ENCODE measurements around the gene PAK1IP1. TPM values are rescaled to one million over a fixed set of nuclear protein-coding genes. Genes with fewer than 3 reads are reported as not detected.

PAK1IP1 gene
- total and polyA plus RNA-seq, 2 donors (not counting 3 experiments of a cell fraction or from before 2014, with no cell fraction given): 10.6 to 20.6 TPM

- H2AFZ ChIP-seq (ENCODE audit: low read depth, low read length): no peak overlapping the region
- no peak overlapping the region for H3K4me3 ChIP-seq (replicated peaks in 1 of 3; ENCODE audit: insufficient read depth in 1 of 3, low read depth in 1 of 3, low read length in 3 of 3)
- no peak for TF ChIP-seq JUN (IDR thresholded peaks at IDR 0.05; ENCODE audit: borderline replicate concordance, insufficient read depth, insufficient read length, low read depth)
- TF ChIP-seq FOS (IDR thresholded peaks at IDR 0.05; ENCODE audit: borderline replicate concordance, insufficient read depth, low read length): no peak
- intact Hi-C loops (cut with micrococcal nuclease): no loop called here
- H3K4me2 ChIP-seq (ENCODE audit: insufficient read depth, low read length): no peak overlapping the region
- H3K9ac ChIP-seq (replicated peaks; ENCODE audit: extremely low read depth, insufficient read depth, low read length): no peak overlapping the region
- H3K9me3 ChIP-seq (replicated peaks; ENCODE audit: control insufficient read depth, insufficient read depth, low read length): no peaks in the 10 kb centered on the region
- no TSS peak for BruUV-seq (replicated peaks)
- no peaks in the 10 kb centered on the region for H3K4me1 ChIP-seq (ENCODE audit: control insufficient read depth, extremely low read depth, insufficient read depth, low read length)
- POLR2A ChIA-PET: no interaction called here
- CTCF ChIA-PET: interaction anchor here (1.1 kb wide), 1 partner anchor 10 kb away, joined by 3 read pairs; the partner anchor contains the start of gene PAK1IP1
- H3K9me1 ChIP-seq (replicated peaks; ENCODE audit: control insufficient read depth, extremely low read depth, insufficient read depth, low read length): no peaks in the 10 kb centered on the region
- DNase-seq (ENCODE audit: low read depth, low spot score) (no peak), FAIRE-seq (no peak)
- H3K36me3 ChIP-seq (ENCODE audit: control insufficient read depth in 2 of 2, extremely low read depth in 1 of 2, insufficient read depth in 2 of 2, low read length in 2 of 2): no peaks in the 10 kb centered on the region
- dilution Hi-C loops (cut with MboI; ENCODE audit: extremely low pct_ligation_motif_present, low sequenced_read_pairs): no loop called here
- H3K27ac ChIP-seq (ENCODE audit: insufficient read depth, low read depth, low read length): no peak overlapping the region
- H3K27me3 ChIP-seq (ENCODE audit: control insufficient read depth in 2 of 2, insufficient read depth in 2 of 2, low read length in 2 of 2): peaks cover 6 to 22% of the 10 kb centered on the region in 2 experiments
- H4K20me1 ChIP-seq (replicated peaks; ENCODE audit: control insufficient read depth, extremely low read depth, insufficient read depth, low read length): no peaks in the 10 kb centered on the region
- no peaks in the 10 kb centered on the region for H3K79me2 ChIP-seq (ENCODE audit: control insufficient read depth, insufficient read depth, low read length)
These were observed 9.5 kb upstream of the PAK1IP1 start for GRCh38 chr6:10685092-10685915.

GRCh38 chr6:10686901-10687300 is 7.9 kb upstream of the PAK1IP1 start:
- Histone ChIP-seq H3K9me3 (replicated peaks; ENCODE audit: control insufficient read depth, insufficient read depth, low read length) (no peaks in the 10 kb centered on the region), H3K4me2 (ENCODE audit: insufficient read depth, low read length) (no peak overlapping the region), H3K36me3 (ENCODE audit: control insufficient read depth in 2 of 2, extremely low read depth in 1 of 2, insufficient read depth in 2 of 2, low read length in 2 of 2) (no peaks in the 10 kb centered on the region), H3K27ac (ENCODE audit: insufficient read depth, low read depth, low read length) (no peak overlapping the region), H3K9ac (replicated peaks; ENCODE audit: extremely low read depth, insufficient read depth, low read length) (no peak overlapping the region), H3K79me2 (ENCODE audit: control insufficient read depth, insufficient read depth, low read length) (no peaks in the 10 kb centered on the region), H3K27me3 (ENCODE audit: control insufficient read depth in 2 of 2, insufficient read depth in 2 of 2, low read length in 2 of 2) (peaks cover 6 to 22% of the 10 kb centered on the region in 2 experiments), H3K9me1 (replicated peaks; ENCODE audit: control insufficient read depth, extremely low read depth, insufficient read depth, low read length) (no peaks in the 10 kb centered on the region), H4K20me1 (replicated peaks; ENCODE audit: control insufficient read depth, extremely low read depth, insufficient read depth, low read length) (no peaks in the 10 kb centered on the region), H3K4me3 (replicated peaks in 1 of 3; ENCODE audit: insufficient read depth in 1 of 3, low read depth in 1 of 3, low read length in 3 of 3) (no peak overlapping the region), H3K4me1 (ENCODE audit: control insufficient read depth, extremely low read depth, insufficient read depth, low read length) (no peaks in the 10 kb centered on the region), H2AFZ (ENCODE audit: low read depth, low read length) (no peak overlapping the region)
- ChIA-PET POLR2A (no interaction called here), CTCF (interaction anchor here (0.8 to 1.1 kb wide), 2 partner anchors 8 to 212 kb away, joined by 3 read pairs; partner anchors contain the start of gene PAK1IP1)
- TF ChIP-seq CTCF (IDR thresholded peaks at IDR 0.05; ENCODE audit: extremely low read depth in 1 of 2, insufficient read depth in 1 of 2, low read depth in 1 of 2, low read length in 2 of 2) (no peak), POLR2A (IDR thresholded peaks at IDR 0.05; ENCODE audit: low read depth, low read length) (no peak), JUN (IDR thresholded peaks at IDR 0.05; ENCODE audit: borderline replicate concordance, insufficient read depth, insufficient read length, low read depth) (no peak), GATA2 (IDR thresholded peaks at IDR 0.05; ENCODE audit: insufficient read depth, insufficient read length, low read depth, low read length) (no peak), MAX (IDR thresholded peaks at IDR 0.05; ENCODE audit: insufficient read depth, insufficient read length) (no peak), POLR2AphosphoS5 (IDR thresholded peaks at IDR 0.05; ENCODE audit: insufficient read depth, low read depth, low read length) (no peak), EZH2 (IDR thresholded peaks at IDR 0.05; ENCODE audit: borderline replicate concordance, low read depth, low read length, severe bottlenecking) (no peak), FOS (IDR thresholded peaks at IDR 0.05; ENCODE audit: borderline replicate concordance, insufficient read depth, low read length) (no peak), MYC (IDR thresholded peaks at IDR 0.05; ENCODE audit: low read depth, low read length) (no peak)
- intact Hi-C loops (cut with micrococcal nuclease): no loop called here
- dilution Hi-C loops (cut with MboI; ENCODE audit: extremely low pct_ligation_motif_present, low sequenced_read_pairs): no loop called here
- no peak for FAIRE-seq
- no peak for DNase-seq (ENCODE audit: low read depth, low spot score)
- no TSS peak for BruUV-seq (replicated peaks)

Measured in endothelial cell of umbilical vein (primary cell).